ENCODE data around the gene TOLLIP. TPM values are rescaled to one million over a fixed set of nuclear protein-coding genes. Genes with fewer than 3 reads are reported as not detected.

The TOLLIP gene
- total and polyA plus RNA-seq, 9 of the 15 experiments (the other 6 are each of a cell fraction or from before 2014, with no cell fraction given) = 0.23 to 22.8 (median 7.1) TPM

DNA sequence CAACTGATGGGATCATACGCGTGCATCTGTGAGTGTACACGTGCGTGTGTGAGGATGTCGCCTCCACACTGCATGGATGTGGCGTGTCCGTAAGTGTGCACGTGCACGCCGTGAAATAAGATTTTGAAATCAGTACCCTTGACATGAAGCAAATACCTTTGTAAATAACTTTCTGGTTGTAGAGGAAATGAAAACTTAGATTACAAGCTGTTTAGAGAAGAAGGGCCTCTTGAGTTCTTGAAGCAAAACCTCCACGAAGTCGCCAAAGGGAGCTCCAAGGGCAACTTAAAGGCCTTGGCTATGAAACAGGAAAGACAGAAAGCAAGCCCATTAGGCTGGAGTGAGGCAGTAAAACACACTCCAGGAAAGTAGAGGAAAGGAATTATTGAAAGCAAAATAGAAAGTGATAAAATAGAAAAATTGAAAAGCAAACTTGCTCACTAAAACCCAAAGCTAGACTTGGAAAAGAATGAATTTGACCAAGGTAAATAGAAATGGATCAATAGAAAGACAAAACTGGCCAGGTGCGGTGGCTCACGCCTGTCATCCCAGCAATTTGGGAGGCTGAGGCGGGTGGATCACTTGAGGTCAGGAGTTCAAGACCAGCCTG lies 29.7 kb upstream of the TOLLIP start:
- no peak for FAIRE-seq
- intact Hi-C loops (cut with micrococcal nuclease) (no loop called here), in situ Hi-C loops (cut with MboI) (no loop called here)
- Histone ChIP-seq H3K36me3 (ENCODE audit: control insufficient read depth, insufficient read depth, low read length) (no peaks in the 10 kb centered on the region), H2AFZ (ENCODE audit: low read depth, low read length) (no peak overlapping the region), H4K20me1 (replicated peaks; ENCODE audit: control insufficient read depth, insufficient read depth, low read length) (peaks cover 5% of the 10 kb centered on the region; the same call in 1 of the 2 replicates), H3K4me1 (replicated peaks in 1 of 2; ENCODE audit: control insufficient read depth in 2 of 2, insufficient read depth in 2 of 2, low read length in 2 of 2) (peaks cover 10 to 13% of the 10 kb centered on the region in 2 experiments), H3K9me3 (replicated peaks; ENCODE audit: control insufficient read depth, insufficient read depth, low read depth, low read length) (no peaks in the 10 kb centered on the region), H3K27ac (ENCODE audit: extremely low read depth, low read depth, low read length) (no peak overlapping the region), H3K9ac (ENCODE audit: insufficient read depth in 1 of 2, low read depth in 2 of 2, low read length in 2 of 2) (no peak overlapping the region), H3K4me3 (no peak overlapping the region), H3K9me1 (ENCODE audit: control insufficient read depth, insufficient read depth, low read length) (no peaks in the 10 kb centered on the region), H3K27me3 (ENCODE audit: control insufficient read depth in 2 of 2, insufficient read depth in 2 of 2, low read length in 2 of 2) (peaks cover 11 to 29% of the 10 kb centered on the region in 2 experiments), H3K79me2 (ENCODE audit: control insufficient read depth, insufficient read depth, low read length) (no peaks in the 10 kb centered on the region), H3K4me2 (ENCODE audit: insufficient read depth, low read length) (no peak overlapping the region)
- ATAC-seq = no peak
- 48% methylated on average over 15 of the region's 15 CpGs for WGBS (ENCODE audit: insufficient coverage, low coverage, missing lambda C conversion rate)
- POLR2A ChIA-PET = interaction anchor here (0.6 to 1.1 kb wide), 3 partner anchors 12 to 85 kb away, joined by 3 to 5 read pairs (median 4); no protein-coding TSS in a partner anchor
- no TSS peak for BruUV-seq (replicated peaks)
- TF ChIP-seq PRMT5 (CRISPR knock-in tag; IDR thresholded peaks at IDR 0.05) (no peak), TBP (optimal IDR thresholded peaks at IDR 0.05; ENCODE audit: low read depth, low read length) (no peak), GTF3C2 (IDR thresholded peaks at IDR 0.05; ENCODE audit: borderline replicate concordance, extremely low read depth, insufficient read length) (no peak), NR2C1 (IDR thresholded peaks at IDR 0.05) (no peak), NR2C1 (tag; IDR thresholded peaks at IDR 0.05) (no peak), CREB3 (tag; conservative IDR thresholded peaks at IDR 0.05; ENCODE audit: low read depth) (no peak)
- CTCF ChIA-PET (ENCODE audit: low intra/inter-chr PET ratio) = no interaction called here
- DNase-seq (ENCODE audit: extremely low read depth in 1 of 4, low spot score in 3 of 4) = no peak

Measured in K562 (cell line).